GM12801 (cell line): ENCODE data around the gene TADA3.

Experiments used
- CTCF ChIP-seq: IDR thresholded peaks from one replicate; pipeline ENCODE4 v1.5.1; 2011; ENCODE audit warnings: control low read depth; ENCODE audit not compliant: insufficient read length; ENCODE audit errors: extremely low read depth

Gene TADA3

GRCh38 chr3:9730657-9731205, 61.5 kb downstream of the TADA3 start:
- no peak for TF ChIP-seq CTCF
